Activated CD8-positive, alpha-beta T cell treated with anti-CD3 and anti-CD28 coated beads for 36 hours (primary cell): ENCODE results near the gene KRT23. TPM values are rescaled to one million over a fixed set of nuclear protein-coding genes. Genes with fewer than 3 reads are reported as not detected.

ENCODE experiments used
- ATAC-seq: fragments of 200-7000 bp; cut with Tn5 transposase; one replicate; pipeline ENCODE4 v1.10.0; 2021; ENCODE audit warnings: mild to moderate bottlenecking, moderate library complexity
- CTCF ChIA-PET: fragments of 350-600 bp; sonication (Branson Sonifier 250); formaldehyde crosslinking; loops from one replicate; lab custom pipeline; 2021; ENCODE audit warnings: antibody characterized with exemption; lab: Charles Lee
- POLR2A ChIA-PET: fragments of 350-600 bp; sonication (Branson Sonifier 250); formaldehyde crosslinking; loops from one replicate; lab custom pipeline; 2021; ENCODE audit warnings: antibody characterized with exemption; lab: Charles Lee
- DNase-seq: peaks from one replicate; pipeline ENCODE4 v3.0.0-alpha.2; 2020
- H3K27ac Mint-ChIP-seq: one replicate; pipeline ENCODE4 v1.8.0; 2021; ENCODE audit warnings: mild to moderate bottlenecking, mixed read lengths
- H3K27me3 Mint-ChIP-seq: one replicate; pipeline ENCODE4 v1.8.0; 2021; ENCODE audit warnings: mixed read lengths
- H3K36me3 Mint-ChIP-seq: one replicate; pipeline ENCODE4 v1.8.0; 2021; ENCODE audit warnings: low read depth, mixed read lengths
- H3K4me1 Mint-ChIP-seq: one replicate; pipeline ENCODE4 v1.8.0; 2021; ENCODE audit warnings: low read depth, mixed read lengths
- H3K4me3 Mint-ChIP-seq: one replicate; pipeline ENCODE4 v1.8.0; 2021; ENCODE audit warnings: mild to moderate bottlenecking, moderate library complexity, mixed read lengths
- H3K9me3 Mint-ChIP-seq: one replicate; pipeline ENCODE4 v1.8.0; 2021; ENCODE audit warnings: mixed read lengths
- CTCF ChIP-seq: fragments of 200-600 bp; IDR thresholded peaks from one replicate; pipeline ENCODE4 v1.8.0; 2022; ENCODE audit warnings: antibody characterized with exemption, mild to moderate bottlenecking
- intact Hi-C: fragments of 100-400 bp; cut with micrococcal nuclease; formaldehyde crosslinking; loops from one replicate; pipeline ENCODE4 v1.10.0; 2022
- total RNA-seq, 2 experiments: library from RNA; stranded (reverse); gene quantifications; one replicate each; pipeline ENCODE4 v1.2.3, GENCODE V29; 2021

Gene KRT23
- total RNA-seq, 2 experiments from 2014 or later, result not detected

- no peaks in the 10 kb centered on the region for H3K36me3 Mint-ChIP-seq
- no peak for DNase-seq
- no peak for ATAC-seq
- ChIA-PET CTCF (interaction anchor here (0.9 kb wide), 1 partner anchor 10 kb away, joined by 3 read pairs; no protein-coding TSS in a partner anchor), POLR2A (no interaction called here)
- no peaks in the 10 kb centered on the region for H3K4me1 Mint-ChIP-seq
- peaks cover 5% of the 10 kb centered on the region for H3K27me3 Mint-ChIP-seq
- no peak overlapping the region for H3K4me3 Mint-ChIP-seq
- H3K27ac Mint-ChIP-seq, result no peak overlapping the region
- no peak for TF ChIP-seq CTCF
- intact Hi-C loops, result no loop called here
- H3K9me3 Mint-ChIP-seq, result no peaks in the 10 kb centered on the region
Measured at GRCh38 chr17:40878044-40878443, 59.4 kb downstream of the KRT23 start.

- CTCF ChIA-PET, result interaction anchor here (0.8 to 1.5 kb wide), 5 partner anchors 10 to 71 kb away, joined by 3 to 5 read pairs (median 3); no protein-coding TSS in a partner anchor
- no peak for ATAC-seq
- no peaks in the 10 kb centered on the region for H3K36me3 Mint-ChIP-seq
- H3K9me3 Mint-ChIP-seq, result no peaks in the 10 kb centered on the region
- TF ChIP-seq CTCF, result no peak
- DNase-seq, result no peak
- intact Hi-C loops, result no loop called here
- peaks cover 20% of the 10 kb centered on the region for H3K27me3 Mint-ChIP-seq
- no peak overlapping the region for H3K4me3 Mint-ChIP-seq
- no peak overlapping the region for H3K27ac Mint-ChIP-seq
- POLR2A ChIA-PET, result interaction anchor here (0.6 kb wide), 2 partner anchors 15 to 566 kb away, joined by 3 to 4 read pairs; no protein-coding TSS in a partner anchor
- no peaks in the 10 kb centered on the region for H3K4me1 Mint-ChIP-seq
Measured at GRCh38 chr17:40873801-40874200, 63.6 kb downstream of the KRT23 start.

DNA sequence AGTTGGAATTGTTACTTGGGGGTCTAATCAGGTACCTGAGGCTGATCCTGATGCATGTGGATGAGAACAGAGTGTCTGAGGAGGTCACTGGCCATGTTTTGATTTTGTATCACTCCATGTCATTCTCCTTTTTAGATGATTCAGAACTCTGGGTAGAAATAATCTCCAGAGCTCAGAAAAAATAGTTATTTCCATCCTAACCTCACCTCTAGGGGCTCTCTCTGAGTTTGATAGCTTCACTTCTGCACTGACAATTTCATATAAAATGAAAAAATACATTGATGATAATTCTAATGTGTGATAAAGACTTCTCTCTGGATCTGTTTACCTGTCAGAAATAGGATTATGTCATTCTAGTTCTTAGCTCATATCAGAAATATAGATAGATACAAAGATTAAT lies 64.2 kb downstream of the KRT23 start:
- ATAC-seq, result no peak
- Mint-ChIP-seq H3K4me1 (no peaks in the 10 kb centered on the region), H3K4me3 (no peak overlapping the region), H3K9me3 (no peaks in the 10 kb centered on the region), H3K27me3 (peaks cover 20% of the 10 kb centered on the region), H3K27ac (no peak overlapping the region), H3K36me3 (no peaks in the 10 kb centered on the region)
- DNase-seq, result no peak
- ChIA-PET CTCF (interaction anchor here (0.8 to 1.5 kb wide), 4 partner anchors 10 to 70 kb away, joined by 3 to 5 read pairs (median 3); no protein-coding TSS in a partner anchor), POLR2A (no interaction called here)
- no peak for TF ChIP-seq CTCF
- intact Hi-C loops, result no loop called here

Other genes starting within 250 kb of the KRT23 start
- not detected for gene KRT24, start 233.9 kb downstream of the KRT23 start, total RNA-seq
- gene KRT25, start 182.3 kb downstream of the KRT23 start, total RNA-seq, result not detected
- not detected for gene KRT26, start 165.4 kb downstream of the KRT23 start, total RNA-seq
- not detected for gene KRT27, start 155.1 kb downstream of the KRT23 start, total RNA-seq
- gene KRT28, start 137.7 kb downstream of the KRT23 start, total RNA-seq, result not detected
- gene KRT10, start 115.0 kb downstream of the KRT23 start, total RNA-seq, result 10 to 100 TPM; 26.9 to 31.3 TPM
- gene KRT12, start 70.4 kb downstream of the KRT23 start, total RNA-seq, result not detected
- not detected for gene KRT20, start 52.4 kb downstream of the KRT23 start, total RNA-seq
- gene KRT39, start 29.3 kb upstream of the KRT23 start, total RNA-seq, result not detected
- not detected for gene KRT40, start 46.7 kb upstream of the KRT23 start, total RNA-seq
- gene KRTAP3-3, start 56.5 kb upstream of the KRT23 start, total RNA-seq, result not detected
- gene KRTAP3-2, start 62.3 kb upstream of the KRT23 start, total RNA-seq, result not detected
- not detected for gene KRTAP3-1, start 71.5 kb upstream of the KRT23 start, total RNA-seq
- not detected for gene KRTAP1-5, start 89.6 kb upstream of the KRT23 start, total RNA-seq
- not detected for gene KRTAP1-4, start 92.5 kb upstream of the KRT23 start, total RNA-seq
- not detected for gene KRTAP1-3, start 97.2 kb upstream of the KRT23 start, total RNA-seq
- not detected for gene KRTAP1-1, start 103.8 kb upstream of the KRT23 start, total RNA-seq
- not detected for gene KRTAP2-1, start 109.7 kb upstream of the KRT23 start, total RNA-seq
- not detected for gene KRTAP2-2, start 117.6 kb upstream of the KRT23 start, total RNA-seq
- not detected for gene KRTAP2-3, start 122.5 kb upstream of the KRT23 start, total RNA-seq
- not detected for gene KRTAP2-4, start 128.2 kb upstream of the KRT23 start, total RNA-seq
- gene KRTAP4-7, start 146.5 kb upstream of the KRT23 start, total RNA-seq, result not detected
- gene KRTAP4-8, start 160.5 kb upstream of the KRT23 start, total RNA-seq, result not detected
- gene KRTAP4-16, start 164.6 kb upstream of the KRT23 start, total RNA-seq, result not detected
- not detected for gene KRTAP4-9, start 167.7 kb upstream of the KRT23 start, total RNA-seq
- gene KRTAP4-11, start 180.7 kb upstream of the KRT23 start, total RNA-seq, result not detected
- gene KRTAP4-12, start 186.5 kb upstream of the KRT23 start, total RNA-seq, result not detected
- gene KRTAP4-6, start 202.9 kb upstream of the KRT23 start, total RNA-seq, result not detected
- gene KRTAP4-5, start 212.2 kb upstream of the KRT23 start, total RNA-seq, result not detected
- not detected for gene KRTAP4-4, start 223.1 kb upstream of the KRT23 start, total RNA-seq
- gene KRTAP4-3, start 230.6 kb upstream of the KRT23 start, total RNA-seq, result not detected
- not detected for gene KRTAP4-2, start 240.6 kb upstream of the KRT23 start, total RNA-seq
- not detected for gene KRTAP4-1, start 247.3 kb upstream of the KRT23 start, total RNA-seq